PC-9 (cell line): ENCODE measurements around the gene CLCN2.

Experiments used
- EZH2 ChIP-seq: fragments of 200-600 bp; sonication (generic); IDR thresholded peaks from 2 replicates; pipeline ENCODE4 v1.8.0; 2017; ENCODE audit warnings: antibody characterized with exemption, low read depth
- TF ChIP-seq, protein P1 (sequence below): fragments of 200-600 bp; sonication (generic); conservative IDR thresholded peaks from 2 replicates; pipeline ENCODE4 v1.6.1; 2017; ENCODE audit warnings: mixed run types, antibody characterized with exemption, mild to moderate bottlenecking, moderate library complexity

DNA sequence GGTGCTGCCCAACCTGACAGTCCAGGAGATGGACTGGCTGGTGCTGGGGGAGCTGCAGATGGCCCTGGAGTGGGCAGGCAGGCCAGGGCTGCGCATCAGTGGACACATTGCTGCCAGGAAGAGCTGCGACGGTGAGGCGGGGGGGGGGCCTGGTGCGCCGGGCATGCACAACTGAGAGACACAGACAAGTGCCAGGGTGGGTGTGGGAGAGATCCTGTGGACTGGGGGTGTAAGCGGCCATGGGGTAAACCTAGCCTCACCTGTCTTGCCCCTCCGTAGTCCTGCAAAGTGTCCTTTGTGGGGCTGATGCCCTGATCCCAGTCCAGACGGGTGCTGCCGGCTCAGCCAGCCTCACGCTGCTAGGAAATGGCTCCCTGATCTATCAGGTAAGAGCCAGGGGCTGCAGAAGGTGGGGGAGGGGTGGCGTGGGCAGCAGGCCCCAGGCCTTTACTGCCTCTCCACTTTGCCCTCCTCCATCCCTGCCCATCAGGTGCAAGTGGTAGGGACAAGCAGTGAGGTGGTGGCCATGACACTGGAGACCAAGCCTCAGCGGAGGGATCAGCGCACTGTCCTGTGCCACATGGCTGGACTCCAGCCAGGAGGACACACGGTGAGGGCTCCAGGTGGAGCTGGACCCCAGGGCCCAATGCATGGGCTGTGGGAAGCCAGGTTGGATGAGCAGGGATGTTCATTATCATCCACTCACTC, 21.8 kb upstream of the CLCN2 start:
- TF ChIP-seq, protein P1, sequence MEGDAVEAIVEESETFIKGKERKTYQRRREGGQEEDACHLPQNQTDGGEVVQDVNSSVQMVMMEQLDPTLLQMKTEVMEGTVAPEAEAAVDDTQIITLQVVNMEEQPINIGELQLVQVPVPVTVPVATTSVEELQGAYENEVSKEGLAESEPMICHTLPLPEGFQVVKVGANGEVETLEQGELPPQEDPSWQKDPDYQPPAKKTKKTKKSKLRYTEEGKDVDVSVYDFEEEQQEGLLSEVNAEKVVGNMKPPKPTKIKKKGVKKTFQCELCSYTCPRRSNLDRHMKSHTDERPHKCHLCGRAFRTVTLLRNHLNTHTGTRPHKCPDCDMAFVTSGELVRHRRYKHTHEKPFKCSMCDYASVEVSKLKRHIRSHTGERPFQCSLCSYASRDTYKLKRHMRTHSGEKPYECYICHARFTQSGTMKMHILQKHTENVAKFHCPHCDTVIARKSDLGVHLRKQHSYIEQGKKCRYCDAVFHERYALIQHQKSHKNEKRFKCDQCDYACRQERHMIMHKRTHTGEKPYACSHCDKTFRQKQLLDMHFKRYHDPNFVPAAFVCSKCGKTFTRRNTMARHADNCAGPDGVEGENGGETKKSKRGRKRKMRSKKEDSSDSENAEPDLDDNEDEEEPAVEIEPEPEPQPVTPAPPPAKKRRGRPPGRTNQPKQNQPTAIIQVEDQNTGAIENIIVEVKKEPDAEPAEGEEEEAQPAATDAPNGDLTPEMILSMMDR = no peak
- no peak for TF ChIP-seq EZH2
